Thoracic aorta (tissue), 2 donors: ENCODE data around the gene PTPRN2. TPM values are rescaled to one million over a fixed set of nuclear protein-coding genes. Genes with fewer than 3 reads are reported as not detected.

Experiments used
- ATAC-seq: fragments of 150-250 bp; one replicate; pipeline ENCODE4 v1.8.0; 2017; ENCODE audit warnings: low read depth; ENCODE audit not compliant: insufficient number of reproducible peaks, low FRiP score
- DNase-seq: peaks from one replicate; pipeline ENCODE4 v3.0.0-alpha.2; 2020; ENCODE audit warnings: low spot score
- H3K27ac ChIP-seq, 2 donors: fragments of 200-600 bp; sonication (generic); 1 replicate in 1 of 2; 2 replicates in 1 of 2; pipeline ENCODE4 v1.5.1; 2016; ENCODE audit warnings: mild to moderate bottlenecking in 2 of 2, moderate library complexity in 2 of 2
- H3K27me3 ChIP-seq: fragments of 200-600 bp; sonication (generic); replicated peaks from 2 replicates; pipeline ENCODE4 v1.6.0; 2016; ENCODE audit warnings: mild to moderate bottlenecking; ENCODE audit not compliant: insufficient read depth
- H3K36me3 ChIP-seq: fragments of 200-600 bp; sonication (generic); one replicate; pipeline ENCODE4 v1.5.1; 2016
- H3K4me1 ChIP-seq, 2 donors: fragments of 200-600 bp; sonication (generic); 1 replicate in 1 of 2; 2 replicates in 1 of 2; pipeline versions ENCODE4 v1.5.1 to v1.6.0; 2016; ENCODE audit warnings: low read depth in 2 of 2, mild to moderate bottlenecking in 1 of 2; ENCODE audit not compliant: control insufficient read depth in 1 of 2
- H3K4me3 ChIP-seq: fragments of 200-600 bp; sonication (generic); 2 replicates; pipeline ENCODE4 v1.5.1; 2016; ENCODE audit warnings: mild to moderate bottlenecking
- H3K9me3 ChIP-seq: fragments of 200-600 bp; sonication (generic); 2 replicates; pipeline ENCODE4 v1.5.1; 2016
- CTCF ChIP-seq: fragments of 200-600 bp; sonication (generic); IDR thresholded peaks from one replicate; pipeline ENCODE4 v1.5.1; 2019; ENCODE audit warnings: antibody characterized with exemption
- total RNA-seq, 2 donors: library from RNA; depleted of rRNA; stranded (reverse); fragments of >200 nt; gene quantifications; one replicate each; pipeline versions ENCODE4 v1.1.0 to v1.2.3, GENCODE V29; 2016

The PTPRN2 gene
- total RNA-seq, 2 donors from 2014 or later: 2.2 to 3.1 TPM

GRCh38 chr7:157618091-157618726, 969.4 kb downstream of the PTPRN2 start:
- H3K27ac ChIP-seq: no peak overlapping the region
- H3K4me3 ChIP-seq: no peak overlapping the region
- ATAC-seq (no peak), DNase-seq (no peak)
- TF ChIP-seq CTCF: no peak
- no peaks in the 10 kb centered on the region for H3K36me3 ChIP-seq
- no peaks in the 10 kb centered on the region for H3K9me3 ChIP-seq
- no peaks in the 10 kb centered on the region for H3K27me3 ChIP-seq
- no peaks in the 10 kb centered on the region for H3K4me1 ChIP-seq

GRCh38 chr7:157617401-157617800, 970.2 kb downstream of the PTPRN2 start:
- ATAC-seq (no peak), DNase-seq (no peak)
- H3K27ac ChIP-seq: no peak overlapping the region
- H3K4me3 ChIP-seq: no peak overlapping the region
- no peaks in the 10 kb centered on the region for H3K4me1 ChIP-seq
- no peaks in the 10 kb centered on the region for H3K36me3 ChIP-seq
- H3K27me3 ChIP-seq: no peaks in the 10 kb centered on the region
- no peak for TF ChIP-seq CTCF
- no peaks in the 10 kb centered on the region for H3K9me3 ChIP-seq

- H3K27me3 ChIP-seq: no peaks in the 10 kb centered on the region
- no peak for ATAC-seq
- no peak overlapping the region for H3K27ac ChIP-seq
- H3K36me3 ChIP-seq: no peaks in the 10 kb centered on the region
- DNase-seq: no peak
- no peak overlapping the region for H3K4me3 ChIP-seq
- H3K4me1 ChIP-seq: no peaks in the 10 kb centered on the region
- TF ChIP-seq CTCF: no peak
- no peaks in the 10 kb centered on the region for H3K9me3 ChIP-seq
Observed at GRCh38 chr7:157616931-157617330, 970.7 kb downstream of the PTPRN2 start.

GRCh38 chr7:157616426-157616825, 971.2 kb downstream of the PTPRN2 start:
- Histone ChIP-seq H3K9me3 (no peaks in the 10 kb centered on the region), H3K27me3 (no peaks in the 10 kb centered on the region), H3K36me3 (no peaks in the 10 kb centered on the region), H3K4me3 (no peak overlapping the region), H3K27ac (no peak overlapping the region), H3K4me1 (no peaks in the 10 kb centered on the region)
- DNase-seq (no peak), ATAC-seq (no peak)
- no peak for TF ChIP-seq CTCF

GRCh38 chr7:157615852-157616251, 971.8 kb downstream of the PTPRN2 start:
- no peak for ATAC-seq
- no peaks in the 10 kb centered on the region for H3K36me3 ChIP-seq
- no peaks in the 10 kb centered on the region for H3K9me3 ChIP-seq
- no peak for DNase-seq
- no peak overlapping the region for H3K27ac ChIP-seq
- TF ChIP-seq CTCF: no peak
- no peaks in the 10 kb centered on the region for H3K27me3 ChIP-seq
- H3K4me3 ChIP-seq: no peak overlapping the region
- no peaks in the 10 kb centered on the region for H3K4me1 ChIP-seq
